ENCODE results near the gene MRPL52.
A peak's percentile ranks its signal among the peaks of the same experiment; 100 is the strongest.
"Not testable (repeated sequence)": the region's sequence is repeated elsewhere in the genome, so short reads cannot be mapped to it uniquely, and the experiment has no call there.

MRPL52 gene

DNA sequence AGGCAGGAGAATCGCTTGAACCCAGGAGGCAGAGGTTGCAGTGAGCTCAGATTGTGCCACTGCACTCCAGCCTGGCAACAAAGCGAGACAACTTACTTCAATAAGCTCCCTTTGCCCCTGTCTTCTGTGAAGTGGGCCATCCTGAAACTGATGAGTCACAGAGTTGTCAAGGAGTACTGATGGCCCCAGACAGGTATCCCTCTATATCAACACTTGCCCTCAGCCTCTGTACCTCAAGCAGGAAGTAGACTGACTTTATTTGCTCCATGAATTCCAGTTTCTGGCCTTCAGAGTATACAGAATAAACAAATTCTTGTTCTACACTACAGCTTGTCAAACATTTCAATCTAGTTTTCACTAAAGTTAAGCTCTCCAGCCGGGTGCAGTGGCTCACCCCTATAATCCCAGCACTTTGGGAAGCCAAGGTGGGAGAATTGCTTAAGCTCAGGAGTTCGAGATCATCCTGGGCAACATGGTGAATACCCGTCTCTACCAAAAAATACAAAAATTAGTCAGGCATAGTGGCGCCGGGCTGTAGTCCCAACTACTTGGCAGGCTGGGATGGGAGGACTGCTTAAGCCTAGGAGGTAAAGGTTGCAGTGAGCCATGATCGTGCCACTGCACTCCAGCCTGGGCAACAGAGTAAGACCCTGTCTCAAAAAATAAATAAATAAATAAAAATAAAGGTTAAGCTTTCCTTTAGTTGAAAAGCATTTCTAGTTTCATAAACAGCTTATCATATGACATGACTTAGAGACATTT, 25.5 kb downstream of the MRPL52 start:
- no peak for DNase-seq

DNA sequence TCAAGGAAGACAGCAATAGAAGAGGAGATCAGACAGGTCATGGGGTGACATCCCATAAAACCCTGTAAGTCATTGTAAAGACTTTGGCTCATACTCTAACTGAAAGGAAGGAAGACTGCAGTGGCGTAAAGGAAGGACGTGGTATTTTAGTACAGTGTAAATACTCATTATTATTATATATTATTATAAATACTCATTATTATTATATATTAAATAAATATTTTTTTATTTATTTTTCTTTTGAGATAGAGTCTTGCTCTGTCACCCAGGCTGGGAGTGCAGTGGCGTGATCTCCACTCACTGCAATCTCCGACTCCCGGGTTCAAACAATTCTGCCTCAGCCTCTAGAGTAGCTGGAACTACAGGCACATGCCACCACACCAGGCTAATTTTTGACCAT, 26.7 kb downstream of the MRPL52 start:
- DNase-seq: no peak

DNA sequence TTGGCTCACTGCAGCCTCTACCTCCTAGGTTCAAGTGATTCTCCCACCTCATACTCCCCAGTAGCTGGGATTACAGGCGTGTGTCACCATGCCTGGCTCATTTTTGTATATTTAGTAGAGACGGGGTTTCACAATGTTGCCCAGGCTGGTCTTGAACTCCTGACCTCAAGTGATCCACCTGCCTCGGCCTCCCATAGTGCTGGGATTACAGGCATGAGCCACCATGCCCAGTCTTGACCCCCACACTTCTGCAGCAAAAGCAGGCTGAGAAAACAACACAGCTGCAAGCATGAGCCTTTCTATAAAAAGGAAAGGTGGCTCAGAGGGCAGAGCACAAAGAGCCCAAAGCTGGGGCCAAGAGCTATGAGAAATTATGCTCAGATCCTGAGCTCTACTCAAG, 30.7 kb downstream of the MRPL52 start:
- not testable (repeated sequence) for DNase-seq

DNA sequence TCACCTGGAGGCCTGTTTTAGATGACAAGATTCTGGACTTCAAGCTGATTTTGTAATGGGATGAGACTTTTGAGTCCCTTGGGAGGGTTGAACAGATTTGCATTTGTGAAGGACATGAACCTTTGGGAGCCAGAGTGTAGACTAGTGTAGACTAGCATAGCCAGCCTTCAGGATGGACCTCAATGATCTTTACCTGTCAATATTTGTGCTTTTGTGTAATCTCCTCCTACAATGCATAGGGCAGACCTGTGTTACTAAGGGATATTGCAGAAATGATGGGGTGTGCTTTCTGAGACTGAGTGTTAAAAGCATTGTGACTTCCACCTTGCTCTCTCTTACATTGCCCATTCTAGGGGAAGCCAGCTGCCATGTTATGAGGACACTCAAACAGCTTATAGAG, 32.0 kb downstream of the MRPL52 start:
- DNase-seq: no peak

DNA sequence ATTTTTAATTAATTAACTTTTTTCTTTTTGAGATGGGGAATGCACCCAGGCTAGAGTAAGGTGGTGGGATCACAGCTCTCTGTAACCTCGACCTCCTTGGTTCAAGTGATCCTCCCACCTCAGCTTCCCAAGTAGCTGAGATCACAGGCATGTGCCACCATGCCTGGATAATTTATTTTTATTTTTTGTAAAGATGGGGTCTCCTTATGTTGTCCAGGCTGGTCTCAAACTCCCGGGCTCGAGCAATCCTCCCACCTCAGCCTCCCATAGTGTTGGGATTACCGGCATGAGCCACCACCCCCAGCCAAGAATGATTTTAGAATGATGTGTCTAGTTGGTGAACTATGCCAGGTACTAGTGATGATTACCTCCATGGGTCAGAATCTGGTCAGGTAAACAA, 35.3 kb downstream of the MRPL52 start:
- DNase-seq: no peak

DNA sequence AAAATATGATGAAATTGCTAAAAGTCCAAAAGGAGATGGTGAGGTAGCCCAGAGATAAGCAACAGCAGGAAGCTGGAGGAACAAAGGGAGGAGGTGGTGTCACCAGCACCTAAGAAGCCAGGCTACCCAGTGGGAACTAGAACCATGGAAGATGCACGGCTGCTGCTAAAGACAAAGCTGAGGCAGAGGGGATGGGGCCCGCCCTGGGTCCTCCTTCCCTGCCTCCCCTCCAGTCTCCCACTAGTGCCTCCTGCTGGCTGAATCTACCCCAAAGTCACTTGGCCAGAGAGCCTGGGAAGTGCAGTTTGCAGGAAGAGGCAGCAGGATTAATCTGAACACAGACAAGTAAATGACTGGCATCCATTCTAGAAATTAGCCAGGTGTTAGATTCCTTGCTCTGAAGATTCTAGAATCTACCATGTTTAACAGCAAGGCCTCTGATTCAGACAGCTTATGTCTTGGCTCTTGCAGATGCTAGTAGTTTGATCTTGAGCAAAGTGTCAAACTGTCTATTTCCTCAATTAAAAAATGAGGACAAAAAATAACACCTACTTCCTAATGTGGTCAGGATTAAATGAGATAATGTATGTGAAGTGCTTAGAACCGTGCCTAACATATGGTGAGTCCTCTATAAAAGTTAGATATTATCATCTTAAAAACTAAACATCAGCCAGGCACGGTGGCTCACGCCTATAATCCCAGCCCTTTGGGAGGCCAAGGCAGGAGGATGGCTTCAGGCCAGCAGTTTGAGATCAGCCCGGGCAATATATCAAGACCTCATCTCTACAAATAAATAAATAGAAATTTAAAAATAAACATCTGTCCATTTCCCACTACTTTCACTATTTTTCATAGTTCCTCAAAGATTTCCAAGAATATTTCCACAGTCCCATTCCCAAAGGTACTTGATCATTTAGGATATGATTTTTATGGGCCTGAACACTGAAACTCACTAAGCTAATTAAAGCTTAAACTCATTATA, 36.0 kb downstream of the MRPL52 start:
- DNase-seq: peak; percentile 33 to 45

DNA sequence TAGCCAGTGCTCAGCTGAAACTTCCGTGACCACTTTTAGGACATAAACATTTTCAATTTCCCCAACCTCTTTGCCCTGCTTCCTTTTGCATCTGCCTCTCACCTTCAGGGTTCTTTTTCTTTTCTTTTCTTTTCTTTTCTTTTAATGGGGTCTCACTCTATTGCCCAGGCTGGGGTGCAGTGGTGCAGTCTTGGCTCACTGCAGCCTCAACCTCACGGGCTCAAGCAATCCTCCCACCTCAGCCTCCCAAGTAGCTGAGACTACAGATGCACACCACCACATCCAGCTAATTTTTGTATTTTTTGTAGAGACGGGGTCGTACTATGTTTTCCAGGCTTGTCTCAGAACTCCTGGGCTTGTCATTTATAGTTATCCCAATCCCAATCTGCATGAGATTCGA, 37.2 kb downstream of the MRPL52 start:
- DNase-seq: no peak

DNA sequence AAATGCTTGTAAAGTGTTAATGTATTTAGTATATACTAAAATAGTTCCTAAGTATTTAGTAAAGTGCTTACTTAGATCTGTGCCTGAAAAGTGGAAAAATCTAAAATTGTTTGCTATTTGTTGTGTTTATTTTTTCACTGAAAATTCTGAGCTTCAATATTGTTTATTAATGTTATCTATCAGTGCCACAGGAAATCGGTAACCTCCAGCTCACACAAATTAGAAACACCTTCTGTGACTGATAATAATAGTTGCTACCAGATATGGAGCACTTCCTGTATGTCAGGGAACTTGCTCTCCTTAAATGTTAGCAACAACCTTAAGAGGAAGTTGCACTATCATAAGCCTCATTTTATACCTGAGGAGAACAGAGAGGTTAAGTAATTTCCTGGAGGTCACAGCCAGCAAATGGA, 41.1 kb downstream of the MRPL52 start:
- no peak for DNase-seq

DNA sequence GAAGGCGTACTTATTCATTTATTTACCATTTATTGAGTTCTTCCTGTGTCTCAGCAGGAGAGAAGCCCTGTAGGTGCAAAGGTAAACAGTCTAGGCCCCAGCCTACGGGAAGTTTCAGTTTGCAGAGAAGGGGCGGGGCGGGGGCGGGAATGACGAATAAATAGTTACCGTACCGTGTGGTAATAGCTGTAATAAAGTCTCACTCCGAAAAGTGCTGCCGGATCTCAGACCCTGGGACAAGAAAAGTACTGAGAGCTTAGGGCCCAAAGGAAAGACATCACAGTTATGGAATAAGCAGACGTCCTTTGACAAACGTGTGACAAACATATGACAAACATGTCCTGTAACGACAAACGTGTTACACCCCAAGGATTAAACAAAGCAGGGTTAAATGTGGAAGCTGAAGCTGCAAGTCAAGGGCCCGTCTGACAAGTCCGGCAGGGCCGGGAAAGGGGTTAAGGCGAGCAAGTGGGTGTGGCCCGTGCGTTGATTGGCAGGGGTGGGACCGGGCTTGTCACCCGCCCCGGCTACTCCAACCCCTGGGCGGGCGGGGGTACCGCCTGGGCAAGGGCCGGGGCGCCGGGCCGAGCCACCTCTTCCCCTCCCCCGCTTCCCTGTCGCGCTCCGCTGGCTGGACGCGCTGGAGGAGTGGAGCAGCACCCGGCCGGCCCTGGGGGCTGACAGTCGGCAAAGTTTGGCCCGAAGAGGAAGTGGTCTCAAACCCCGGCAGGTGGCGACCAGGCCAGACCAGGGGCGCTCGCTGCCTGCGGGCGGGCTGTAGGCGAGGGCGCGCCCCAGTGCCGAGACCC, 41.7 kb downstream of the MRPL52 start, which contains the start of gene LRP10:
Gene LRP10 (plus strand): TSS at position 517 of the 809 bp plus-strand sequence. CDS start 564 bp downstream, outside the sequence.
- peak; percentile 86 to 89 for DNase-seq

DNA sequence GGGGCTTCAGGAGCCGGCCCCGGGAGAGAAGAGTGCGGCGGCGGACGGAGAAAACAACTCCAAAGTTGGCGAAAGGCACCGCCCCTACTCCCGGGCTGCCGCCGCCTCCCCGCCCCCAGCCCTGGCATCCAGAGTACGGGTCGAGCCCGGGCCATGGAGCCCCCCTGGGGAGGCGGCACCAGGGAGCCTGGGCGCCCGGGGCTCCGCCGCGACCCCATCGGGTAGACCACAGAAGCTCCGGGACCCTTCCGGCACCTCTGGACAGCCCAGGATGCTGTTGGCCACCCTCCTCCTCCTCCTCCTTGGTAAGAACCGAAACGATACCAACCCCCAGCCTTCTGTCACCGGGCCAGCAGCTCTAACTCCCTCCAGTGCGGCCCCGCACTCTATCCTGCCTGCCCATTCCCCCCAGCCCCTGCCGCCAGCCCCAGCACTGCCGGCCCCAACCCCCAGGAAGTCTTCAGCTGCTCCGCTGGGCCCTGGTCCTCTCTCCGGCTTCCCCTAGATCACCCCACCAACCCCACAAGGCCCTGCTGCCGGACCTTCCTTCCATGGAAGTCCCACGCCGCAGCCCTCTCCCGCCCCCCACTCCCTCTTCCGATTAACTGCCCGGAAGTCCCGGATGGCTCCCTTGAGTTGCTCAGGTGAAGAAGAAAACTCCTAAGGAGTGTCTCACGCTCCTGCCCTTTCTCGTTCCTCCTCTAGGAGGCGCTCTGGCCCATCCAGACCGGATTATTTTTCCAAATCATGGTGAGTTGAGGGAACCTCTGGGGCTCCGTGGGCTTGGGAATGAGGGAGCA, 42.5 kb downstream of the MRPL52 start:
- DNase-seq: peak; percentile 81 to 87

DNA sequence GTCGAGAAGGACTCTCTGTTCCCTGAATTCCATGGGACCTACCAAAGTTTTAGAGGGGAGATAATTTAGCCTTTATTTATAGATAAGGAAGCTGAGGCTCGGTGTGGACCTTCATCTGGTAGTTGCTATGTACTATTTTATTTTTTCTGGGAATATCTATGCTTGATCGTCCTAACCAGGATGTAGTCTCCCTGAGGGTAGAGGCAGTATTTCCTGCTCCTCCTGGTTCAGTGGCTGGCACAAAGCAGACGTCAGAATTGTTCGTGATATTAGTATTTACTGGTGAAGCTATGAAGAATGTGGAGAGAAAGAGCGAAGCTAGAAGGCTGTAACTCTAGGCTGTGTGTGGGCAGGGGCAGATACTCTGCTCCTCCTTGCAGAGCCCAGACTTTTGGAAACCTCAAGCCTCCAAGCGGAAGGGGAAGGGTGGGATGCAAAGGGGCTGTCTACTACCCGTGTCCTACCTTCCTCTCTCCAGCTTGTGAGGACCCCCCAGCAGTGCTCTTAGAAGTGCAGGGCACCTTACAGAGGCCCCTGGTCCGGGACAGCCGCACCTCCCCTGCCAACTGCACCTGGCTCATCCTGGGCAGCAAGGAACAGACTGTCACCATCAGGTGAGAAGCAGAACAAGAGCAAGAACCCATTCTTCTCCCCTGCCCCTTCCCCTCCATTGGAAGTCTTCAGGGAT, 43.3 kb downstream of the MRPL52 start:
- DNase-seq: no peak

DNA sequence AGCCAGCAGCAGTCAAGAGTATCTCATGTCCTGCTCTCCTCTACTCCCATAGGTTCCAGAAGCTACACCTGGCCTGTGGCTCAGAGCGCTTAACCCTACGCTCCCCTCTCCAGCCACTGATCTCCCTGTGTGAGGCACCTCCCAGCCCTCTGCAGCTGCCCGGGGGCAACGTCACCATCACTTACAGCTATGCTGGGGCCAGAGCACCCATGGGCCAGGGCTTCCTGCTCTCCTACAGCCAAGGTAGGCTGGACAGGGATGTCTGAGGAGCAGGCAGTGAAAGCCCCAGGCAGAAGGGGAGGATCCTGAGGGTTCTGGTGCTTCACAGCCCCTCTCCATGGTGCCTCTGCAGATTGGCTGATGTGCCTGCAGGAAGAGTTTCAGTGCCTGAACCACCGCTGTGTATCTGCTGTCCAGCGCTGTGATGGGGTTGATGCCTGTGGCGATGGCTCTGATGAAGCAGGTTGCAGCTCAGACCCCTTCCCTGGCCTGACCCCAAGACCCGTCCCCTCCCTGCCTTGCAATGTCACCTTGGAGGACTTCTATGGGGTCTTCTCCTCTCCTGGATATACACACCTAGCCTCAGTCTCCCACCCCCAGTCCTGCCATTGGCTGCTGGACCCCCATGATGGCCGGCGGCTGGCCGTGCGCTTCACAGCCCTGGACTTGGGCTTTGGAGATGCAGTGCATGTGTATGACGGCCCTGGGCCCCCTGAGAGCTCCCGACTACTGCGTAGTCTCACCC, 45.5 kb downstream of the MRPL52 start:
- no peak for DNase-seq

DNA sequence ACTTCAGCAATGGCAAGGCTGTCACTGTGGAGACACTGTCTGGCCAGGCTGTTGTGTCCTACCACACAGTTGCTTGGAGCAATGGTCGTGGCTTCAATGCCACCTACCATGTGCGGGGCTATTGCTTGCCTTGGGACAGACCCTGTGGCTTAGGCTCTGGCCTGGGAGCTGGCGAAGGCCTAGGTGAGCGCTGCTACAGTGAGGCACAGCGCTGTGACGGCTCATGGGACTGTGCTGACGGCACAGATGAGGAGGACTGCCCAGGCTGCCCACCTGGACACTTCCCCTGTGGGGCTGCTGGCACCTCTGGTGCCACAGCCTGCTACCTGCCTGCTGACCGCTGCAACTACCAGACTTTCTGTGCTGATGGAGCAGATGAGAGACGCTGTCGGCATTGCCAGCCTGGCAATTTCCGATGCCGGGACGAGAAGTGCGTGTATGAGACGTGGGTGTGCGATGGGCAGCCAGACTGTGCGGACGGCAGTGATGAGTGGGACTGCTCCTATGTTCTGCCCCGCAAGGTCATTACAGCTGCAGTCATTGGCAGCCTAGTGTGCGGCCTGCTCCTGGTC, 46.1 kb downstream of the MRPL52 start:
- DNase-seq: no peak

DNA sequence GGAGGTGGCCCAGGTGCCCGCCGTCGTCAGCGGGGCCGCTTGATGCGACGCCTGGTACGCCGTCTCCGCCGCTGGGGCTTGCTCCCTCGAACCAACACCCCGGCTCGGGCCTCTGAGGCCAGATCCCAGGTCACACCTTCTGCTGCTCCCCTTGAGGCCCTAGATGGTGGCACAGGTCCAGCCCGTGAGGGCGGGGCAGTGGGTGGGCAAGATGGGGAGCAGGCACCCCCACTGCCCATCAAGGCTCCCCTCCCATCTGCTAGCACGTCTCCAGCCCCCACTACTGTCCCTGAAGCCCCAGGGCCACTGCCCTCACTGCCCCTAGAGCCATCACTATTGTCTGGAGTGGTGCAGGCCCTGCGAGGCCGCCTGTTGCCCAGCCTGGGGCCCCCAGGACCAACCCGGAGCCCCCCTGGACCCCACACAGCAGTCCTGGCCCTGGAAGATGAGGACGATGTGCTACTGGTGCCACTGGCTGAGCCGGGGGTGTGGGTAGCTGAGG, 47.4 kb downstream of the MRPL52 start:
- DNase-seq: no peak

DNA sequence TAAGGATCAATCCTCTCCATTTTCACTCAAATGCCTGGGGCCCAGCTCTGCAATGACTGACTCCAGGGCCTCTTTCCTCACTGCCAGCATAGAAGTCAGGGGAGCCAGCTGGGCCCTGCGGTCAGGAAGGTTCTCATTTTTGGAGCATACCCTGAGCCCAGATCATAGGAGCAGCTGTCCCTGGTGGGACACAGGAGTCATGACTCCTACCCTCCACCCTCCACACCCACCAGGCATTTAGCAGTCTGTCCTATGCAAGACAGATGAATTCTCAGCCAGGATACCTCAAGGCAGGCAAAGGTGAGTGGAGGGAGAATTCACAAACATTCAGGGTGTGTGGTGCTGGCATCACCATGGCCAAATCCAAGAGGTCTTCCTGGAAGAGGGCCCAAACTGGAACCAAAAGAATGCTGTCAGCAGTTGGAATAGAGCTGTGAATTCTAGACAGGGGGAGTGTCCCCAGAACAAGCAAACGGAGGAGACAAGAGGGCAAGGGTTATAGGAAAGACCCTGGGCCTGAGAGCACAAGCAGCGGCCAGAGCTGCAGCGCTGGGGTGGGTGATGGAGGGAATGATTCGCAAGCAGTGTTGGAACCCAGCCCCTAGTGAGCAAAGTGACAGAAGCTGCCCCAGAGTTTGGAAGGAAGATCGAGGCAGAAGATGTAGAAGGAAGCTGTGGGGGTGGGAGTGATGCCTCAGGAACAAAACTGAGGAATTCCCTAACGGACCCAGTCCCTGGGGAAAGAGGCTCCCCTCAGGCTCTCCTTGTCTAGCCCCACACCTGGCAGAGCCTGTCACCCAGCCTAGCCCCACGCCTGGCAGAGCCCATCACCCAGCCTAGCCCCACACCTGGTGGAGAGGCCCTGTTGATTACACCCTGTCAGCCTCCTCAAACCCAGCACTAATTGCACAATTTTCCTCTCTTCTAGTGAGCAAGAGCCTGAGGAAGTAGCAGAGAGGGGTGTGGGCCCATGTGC, 48.9 kb downstream of the MRPL52 start:
- no peak for DNase-seq

DNA sequence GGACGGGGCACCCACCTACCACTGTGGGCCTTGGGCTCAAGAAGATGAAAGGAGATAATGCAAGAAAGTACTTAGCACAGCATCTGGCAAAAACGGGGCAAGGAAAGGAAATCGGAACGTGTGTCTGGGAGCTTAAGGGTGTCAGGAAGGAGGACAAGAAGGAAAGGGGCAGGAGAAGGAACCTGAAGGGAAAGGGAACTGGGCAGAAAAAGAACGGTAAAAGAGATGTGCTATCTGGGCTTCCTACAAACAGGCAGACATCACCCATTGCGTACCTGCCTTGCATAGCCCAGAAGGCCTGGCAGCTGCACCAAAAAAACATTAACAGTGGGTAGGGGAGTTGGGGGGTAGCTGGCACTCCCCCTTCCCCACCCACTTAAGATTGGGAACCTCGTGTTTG, 52.4 kb downstream of the MRPL52 start:
- no peak for DNase-seq

DNA sequence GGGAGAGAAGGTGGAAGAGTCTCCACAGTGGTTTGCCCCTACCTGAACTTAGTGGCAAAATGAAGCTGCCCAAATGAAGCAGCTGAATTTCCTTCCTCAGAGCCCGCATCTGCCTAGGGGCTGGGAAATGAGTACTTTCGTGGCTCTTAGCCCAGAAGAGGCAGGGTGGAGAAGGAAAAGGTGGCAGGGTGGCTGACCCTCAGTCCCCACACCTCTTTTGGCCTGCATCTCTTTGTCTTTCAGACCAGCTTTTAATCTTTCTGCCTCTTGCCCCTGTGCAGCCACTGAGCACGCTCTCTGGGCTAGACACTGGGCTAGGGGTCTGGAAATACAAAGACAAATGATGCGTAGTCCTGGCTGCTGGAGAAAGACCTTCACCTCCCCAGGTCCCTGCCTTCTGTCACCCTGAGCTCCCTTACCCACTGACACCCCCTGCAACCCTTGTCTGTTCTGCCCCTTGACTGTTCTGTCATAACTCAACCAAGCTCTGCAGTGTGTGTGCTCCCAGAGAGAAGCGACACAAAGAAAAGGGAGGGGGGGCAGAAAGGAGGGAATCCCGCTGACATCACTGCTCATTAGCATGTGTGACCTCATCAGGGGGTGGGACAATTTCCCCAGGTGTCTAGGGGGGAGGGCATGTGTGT, 53.0 kb downstream of the MRPL52 start:
- DNase-seq: peak; percentile 25 to 32

All from activated CD4-positive, alpha-beta T cell treated with anti-CD3 and anti-CD28 coated beads, Interleukin-2, amount 50 U/mL, for 48 hours (primary cell).